NCI-H69 (cell line): Measurements from ENCODE around the gene AGO3.
"Not testable (repeated sequence)": the region's sequence is repeated elsewhere in the genome, so short reads cannot be mapped to it uniquely, and the experiment has no call there.

Source experiments
- DNase-seq: peaks from one replicate; lab custom pipeline; 2025; lab: John Stamatoyannopoulos, UW

AGO3 gene

DNA sequence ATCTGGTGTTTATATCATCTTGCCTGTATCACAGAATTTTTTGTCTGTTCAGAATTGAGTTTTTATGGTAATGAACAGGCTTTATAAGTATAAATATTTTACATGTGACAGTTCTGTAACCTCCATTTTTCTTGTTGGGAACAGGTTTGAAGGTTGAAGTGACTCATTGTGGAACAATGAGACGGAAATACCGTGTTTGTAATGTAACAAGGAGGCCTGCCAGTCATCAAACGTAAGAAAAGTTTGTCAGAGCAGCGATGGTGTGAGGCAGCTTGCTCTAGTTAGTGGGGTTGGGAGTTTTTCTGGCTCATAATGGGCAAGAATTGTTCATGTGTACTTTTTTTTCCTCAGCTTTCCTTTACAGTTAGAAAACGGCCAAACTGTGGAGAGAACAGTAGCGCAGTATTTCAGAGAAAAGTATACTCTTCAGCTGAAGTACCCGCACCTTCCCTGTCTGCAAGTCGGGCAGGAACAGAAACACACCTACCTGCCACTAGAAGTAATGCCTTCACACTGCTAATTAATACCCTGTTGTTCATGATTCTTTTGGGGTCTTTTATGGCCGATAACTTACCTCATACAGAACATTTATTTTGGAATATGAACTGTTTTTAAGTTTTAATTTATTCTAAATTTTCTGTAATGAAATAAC is 77.8 kb downstream of the AGO3 start:
- DNase-seq: no peak

DNA sequence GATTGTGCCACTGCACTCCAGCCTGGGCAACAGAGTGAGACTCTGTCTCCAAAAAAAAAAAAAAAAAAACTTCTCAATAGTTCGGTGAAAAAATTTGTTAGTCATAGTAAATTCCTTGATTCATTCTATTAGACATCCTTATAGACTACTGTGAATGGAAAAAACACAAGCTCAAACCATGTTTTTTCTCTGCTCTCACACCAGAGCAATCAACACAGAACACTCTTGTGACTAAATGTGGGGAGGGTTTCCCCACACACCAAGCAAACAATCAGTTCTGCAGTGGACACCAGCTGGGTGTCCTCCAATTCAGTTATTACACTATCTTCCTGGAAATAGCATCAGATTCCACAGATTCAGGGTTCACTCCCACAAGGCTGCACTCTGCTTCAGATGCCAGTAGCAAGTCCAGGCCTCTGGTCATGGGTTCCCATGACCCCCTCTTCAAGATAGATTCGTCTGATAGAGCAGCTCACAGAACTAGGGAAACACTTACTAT is 83.9 kb downstream of the AGO3 start:
- DNase-seq: no peak

DNA sequence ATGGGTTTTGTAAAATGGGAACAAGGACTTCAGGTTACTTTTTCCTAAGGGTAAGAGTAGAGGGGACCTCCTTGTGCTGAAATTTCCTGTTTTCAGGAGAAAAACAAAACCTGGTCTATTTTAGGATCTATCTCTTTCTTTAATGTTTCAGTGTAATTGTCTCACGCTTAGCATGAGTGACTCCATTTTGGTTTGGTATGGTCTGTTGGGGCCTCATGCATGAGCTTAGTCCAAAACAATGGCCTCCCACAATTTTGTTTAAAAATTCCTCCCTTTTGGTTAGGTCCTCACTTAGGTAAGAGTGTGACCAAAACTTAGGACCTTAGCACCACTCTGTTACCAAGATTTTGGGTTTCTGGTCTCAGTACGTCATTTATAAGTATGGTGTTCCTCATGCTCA is 85.8 kb downstream of the AGO3 start:
- no peak for DNase-seq

DNA sequence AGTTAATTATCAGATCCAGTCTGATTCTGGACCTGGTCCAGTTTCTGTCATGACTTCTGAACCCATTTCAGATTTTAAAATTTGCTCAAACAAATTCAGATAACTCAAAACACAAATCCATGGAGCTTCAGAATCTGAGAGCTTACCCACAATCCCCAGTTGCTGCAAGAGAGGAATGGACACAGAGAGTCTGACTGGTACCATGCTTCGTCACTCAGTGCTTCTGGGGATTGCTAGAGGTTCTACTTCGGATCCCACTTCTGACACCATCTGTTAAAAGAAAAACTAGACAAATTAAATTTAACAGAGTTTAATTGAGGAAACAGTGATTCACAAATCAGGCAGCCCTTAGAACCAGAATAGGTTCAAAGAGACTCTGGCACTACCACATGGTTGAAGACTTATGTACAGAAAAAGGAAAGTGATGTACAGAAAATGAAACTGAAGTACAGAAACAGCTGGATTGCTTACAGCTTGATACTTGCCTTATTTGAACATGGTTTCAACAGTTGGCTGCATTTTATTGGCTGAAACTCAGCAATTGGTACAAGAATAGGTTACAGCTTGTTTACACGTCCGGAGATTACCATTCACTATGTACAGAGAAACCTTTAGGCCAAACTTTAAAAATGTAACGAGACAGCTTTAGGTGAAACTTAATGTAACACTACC is 92.3 kb downstream of the AGO3 start:
- no peak for DNase-seq

DNA sequence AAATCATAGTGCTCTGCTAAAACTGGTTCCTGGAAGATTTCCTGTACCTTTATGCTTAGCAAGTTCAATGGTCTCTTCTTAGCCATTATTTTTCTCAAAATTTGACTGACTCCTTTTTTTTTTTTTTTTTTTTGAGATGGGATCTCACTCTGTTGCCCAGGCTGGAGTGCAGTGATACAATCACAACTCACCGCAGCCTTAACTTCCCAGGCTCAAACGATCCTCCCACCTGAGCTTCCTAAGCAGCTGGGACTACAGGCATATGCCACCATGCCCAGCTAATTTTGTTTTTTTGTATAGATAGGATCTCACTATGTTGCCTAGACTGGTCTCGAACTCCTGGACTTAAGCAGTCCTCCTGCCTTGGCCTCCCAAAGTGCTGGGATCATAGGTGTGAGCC is 93.1 kb downstream of the AGO3 start:
- DNase-seq: not testable (repeated sequence)

DNA sequence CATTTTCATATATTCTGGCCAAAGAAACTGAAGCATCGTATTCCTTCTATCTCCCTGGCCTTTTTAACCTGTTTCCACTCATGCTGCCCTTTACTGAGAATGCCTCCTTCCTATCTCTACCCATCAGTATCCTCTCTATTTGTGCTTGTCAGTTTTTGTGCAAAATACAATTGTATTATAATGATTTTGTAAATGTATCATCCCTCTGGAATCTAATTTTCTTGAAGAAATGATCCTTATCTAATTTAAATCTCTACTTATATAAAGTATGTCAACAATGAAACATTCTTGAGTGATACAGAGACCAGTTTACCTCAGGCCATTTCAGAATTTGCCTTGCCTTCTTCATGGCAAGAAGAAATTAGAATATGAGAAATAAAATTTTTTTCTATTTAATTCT is 93.9 kb downstream of the AGO3 start:
- DNase-seq: no peak

DNA sequence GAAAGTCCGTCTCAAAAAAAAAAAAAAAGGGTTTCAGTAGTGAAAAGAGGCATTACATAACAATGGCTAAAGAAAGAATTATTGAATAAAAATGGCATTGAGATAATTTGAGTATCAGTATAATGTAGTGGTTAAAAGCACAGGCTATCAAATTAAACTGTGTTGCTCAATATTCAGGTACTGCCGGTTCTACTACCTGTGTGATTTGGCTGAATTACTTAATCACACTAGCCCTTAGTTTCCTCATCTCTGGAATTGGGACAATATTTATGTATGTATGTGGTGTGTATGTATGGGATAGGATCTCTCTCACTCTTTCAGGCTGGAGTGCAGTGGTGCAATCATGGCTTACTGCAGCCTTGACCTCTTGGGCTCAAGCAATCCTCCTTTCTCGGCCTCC is 96.9 kb downstream of the AGO3 start:
- DNase-seq: no peak

DNA sequence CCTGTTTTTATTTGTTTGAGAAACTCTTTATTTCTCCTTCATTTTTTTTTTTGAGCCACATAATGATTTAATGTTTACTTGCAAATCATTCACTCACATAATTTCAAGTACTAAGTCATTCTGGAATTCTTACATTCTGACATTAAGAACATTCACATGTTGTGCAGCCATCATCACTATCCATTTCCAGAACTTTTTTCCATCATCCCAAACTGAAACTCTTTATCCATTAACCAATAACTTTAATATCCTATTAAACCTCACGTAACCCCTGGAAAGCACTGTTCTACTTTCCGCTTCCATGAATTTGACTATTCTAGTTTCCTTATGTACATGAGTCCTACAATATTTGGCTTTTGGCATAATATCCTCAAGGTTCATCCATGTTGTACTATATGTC is 100.5 kb downstream of the AGO3 start:
- DNase-seq: no peak

DNA sequence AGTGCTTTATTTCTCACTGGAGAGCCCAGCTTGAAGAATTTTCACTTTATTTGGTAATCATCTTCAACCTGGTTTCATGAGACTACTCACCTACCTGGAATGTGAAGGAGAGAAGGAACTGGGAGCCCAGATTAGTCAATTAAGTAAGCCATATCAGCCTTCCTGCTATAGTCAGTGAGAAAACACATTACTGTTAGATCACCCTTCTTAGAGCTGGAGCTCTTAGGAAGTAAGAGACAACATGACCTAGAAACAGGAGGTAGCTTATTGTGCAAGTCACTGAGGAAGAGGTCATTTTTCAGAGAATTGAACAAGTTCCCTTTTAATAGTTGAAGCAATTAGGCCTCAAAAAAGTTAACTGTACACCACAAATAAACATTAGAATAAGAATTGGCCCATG is 103.8 kb downstream of the AGO3 start:
- DNase-seq: no peak

DNA sequence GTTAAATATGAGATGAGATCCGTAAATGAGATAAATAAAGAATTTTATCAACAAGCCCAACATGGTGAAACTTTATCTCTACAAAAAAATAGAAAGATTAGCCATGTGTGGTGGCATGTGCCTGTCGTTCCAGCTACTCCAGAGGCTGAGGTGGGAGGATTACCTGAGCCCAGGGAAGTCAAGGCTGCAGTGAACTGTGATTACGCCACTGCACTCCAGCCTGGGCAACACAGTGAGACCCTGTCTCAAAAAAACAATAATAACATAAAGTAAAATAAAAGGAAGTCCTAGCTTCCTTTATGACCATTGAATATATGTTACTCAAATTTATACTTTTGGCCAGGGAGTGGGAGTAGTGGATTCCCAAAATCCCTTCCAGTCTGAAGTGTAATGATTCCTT is 104.2 kb downstream of the AGO3 start:
- no peak for DNase-seq

DNA sequence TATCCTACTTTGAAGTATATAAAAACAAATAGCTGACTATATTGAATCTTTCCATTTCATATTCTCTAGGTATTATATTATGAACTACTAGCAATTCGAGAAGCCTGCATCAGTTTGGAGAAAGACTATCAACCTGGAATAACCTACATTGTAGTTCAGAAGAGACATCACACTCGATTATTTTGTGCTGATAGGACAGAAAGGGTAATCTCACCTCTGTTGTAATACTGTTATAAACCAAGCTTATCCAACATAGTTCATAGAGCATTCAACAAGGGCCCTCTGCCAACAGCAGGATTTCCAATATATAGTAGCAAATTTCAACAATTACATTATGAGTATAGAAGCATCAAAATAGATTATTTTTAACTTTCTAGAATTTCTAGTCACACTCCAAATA is 109.3 kb downstream of the AGO3 start:
- DNase-seq: no peak

DNA sequence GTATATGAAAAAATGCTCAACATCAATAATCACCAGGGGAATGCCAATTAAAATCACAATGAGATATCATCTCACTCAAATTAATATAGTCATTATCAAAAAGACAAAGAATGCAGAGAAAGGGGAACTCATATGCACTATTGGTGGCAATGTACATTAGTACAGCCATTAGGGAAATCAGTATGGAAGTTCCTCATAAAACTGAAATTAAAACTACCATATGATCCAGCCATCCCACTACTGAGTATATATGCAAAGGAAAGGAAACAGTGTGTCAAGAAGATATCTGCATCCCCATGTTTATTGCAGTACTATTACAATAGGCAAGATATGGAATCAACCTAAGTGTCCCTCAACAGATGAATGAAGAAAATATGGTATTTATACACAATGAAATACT is 120.9 kb downstream of the AGO3 start:
- DNase-seq: no peak

DNA sequence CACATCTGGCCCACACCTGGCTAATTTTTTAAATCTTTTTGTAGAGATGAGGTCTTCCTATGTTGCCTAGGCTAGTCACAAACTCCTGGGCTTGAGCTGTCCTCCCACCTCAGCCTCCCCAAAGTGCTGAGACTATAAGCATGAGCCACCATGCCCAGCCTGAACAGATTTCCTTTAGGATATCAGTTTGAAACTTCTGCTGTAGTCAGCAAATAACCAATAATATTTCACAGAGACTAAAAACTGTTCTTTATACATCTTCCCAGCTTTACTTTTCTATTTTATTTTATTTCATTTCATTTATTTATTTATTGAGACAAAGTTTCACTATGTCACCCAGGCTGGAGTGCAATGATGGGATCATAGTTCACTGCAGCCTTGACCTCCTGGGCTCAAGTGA is 123.1 kb downstream of the AGO3 start:
- no peak for DNase-seq

DNA sequence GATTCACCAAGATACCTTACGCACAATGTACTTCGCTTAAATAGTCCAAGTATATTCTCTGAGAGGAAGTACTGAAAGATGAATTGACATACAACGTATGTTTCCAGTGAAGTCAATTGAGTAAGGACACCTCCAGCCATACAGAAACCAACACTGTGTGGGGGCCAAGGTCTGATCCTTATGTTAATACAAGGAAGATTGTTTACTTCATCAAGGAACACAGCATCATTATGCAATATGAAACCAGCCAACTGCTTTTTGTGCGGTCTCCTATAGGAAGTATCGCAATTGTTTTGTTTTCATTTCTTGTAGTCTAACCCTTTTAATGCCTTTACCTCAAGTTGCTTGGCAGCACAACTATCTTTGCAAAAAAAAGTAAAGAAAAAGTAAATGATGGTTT is 124.8 kb downstream of the AGO3 start:
- no peak for DNase-seq

DNA sequence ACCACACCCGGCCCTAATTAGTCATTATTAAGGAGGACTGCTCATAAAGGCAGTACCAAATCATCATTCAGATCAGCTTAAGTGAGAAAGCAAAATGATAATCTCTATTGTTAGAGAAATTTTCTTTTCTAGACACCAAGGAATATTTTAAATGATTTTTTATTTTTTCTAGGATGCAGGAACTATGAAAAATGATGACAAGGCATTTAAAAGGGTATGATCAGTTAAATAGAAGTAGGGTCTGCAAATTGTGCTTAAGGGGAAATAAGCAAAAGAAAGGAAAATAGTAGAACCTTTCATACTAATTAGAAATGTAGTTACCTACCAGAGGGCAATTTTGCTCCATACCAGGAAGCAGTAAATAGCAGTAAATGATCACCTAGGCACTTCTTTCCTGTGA is 131.4 kb downstream of the AGO3 start:
- no peak for DNase-seq

DNA sequence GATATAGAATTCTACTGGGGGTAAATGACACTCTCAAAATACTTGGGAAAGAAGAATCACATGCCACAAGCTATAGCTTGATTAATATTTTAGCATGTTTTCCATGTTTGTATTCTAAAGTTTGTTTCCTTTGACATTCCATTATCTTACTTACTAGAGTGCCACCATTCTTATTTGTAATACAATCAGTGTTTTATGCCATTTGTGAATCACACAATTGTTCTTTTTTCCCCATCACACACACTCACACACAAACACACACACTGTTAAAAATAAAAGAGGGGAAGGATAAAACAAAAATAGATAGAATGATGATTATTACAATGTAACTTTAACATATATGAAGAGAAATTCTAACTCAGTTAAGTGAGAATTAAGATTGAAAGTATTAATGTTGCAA is 137.0 kb downstream of the AGO3 start:
- no peak for DNase-seq

DNA sequence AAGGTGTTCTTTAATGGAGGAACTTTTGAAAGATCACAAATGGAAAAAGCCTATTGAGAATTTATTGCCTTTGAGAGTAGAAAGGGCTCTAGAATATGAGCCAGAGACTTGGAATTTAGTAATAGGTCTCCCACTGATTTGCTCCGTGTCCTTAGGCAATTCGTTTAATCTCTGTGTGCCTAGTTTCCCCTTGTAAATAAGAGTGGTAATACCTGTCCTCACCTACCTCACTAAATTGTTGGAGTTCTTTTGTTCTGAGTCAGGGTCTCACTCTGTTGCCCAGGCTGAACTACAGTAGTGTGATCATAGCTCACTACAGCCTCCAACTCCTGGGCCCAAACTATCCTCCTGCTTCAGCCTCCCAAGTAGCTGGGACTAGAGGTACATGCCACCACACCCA is 138.0 kb downstream of the AGO3 start:
- DNase-seq: no peak

DNA sequence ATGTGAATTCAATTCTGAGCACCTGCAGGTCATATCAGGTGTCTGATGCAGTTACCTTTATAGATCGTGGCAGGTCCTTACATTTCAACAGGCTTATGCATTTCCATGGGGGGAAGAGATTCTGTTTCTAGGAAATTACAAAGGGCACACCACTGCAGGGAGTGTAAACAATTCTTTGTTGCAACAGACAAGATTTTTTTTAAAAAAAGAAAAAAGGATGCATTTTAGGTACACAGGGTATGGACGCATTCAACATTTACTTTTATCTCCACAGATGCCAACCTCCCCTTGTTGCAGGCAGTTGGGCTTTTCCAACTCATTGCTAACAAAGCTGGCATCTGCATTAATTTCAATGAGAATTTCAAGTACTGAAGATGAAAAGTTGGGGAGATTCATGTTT is 139.4 kb downstream of the AGO3 start:
- peak; percentile 10 for DNase-seq

DNA sequence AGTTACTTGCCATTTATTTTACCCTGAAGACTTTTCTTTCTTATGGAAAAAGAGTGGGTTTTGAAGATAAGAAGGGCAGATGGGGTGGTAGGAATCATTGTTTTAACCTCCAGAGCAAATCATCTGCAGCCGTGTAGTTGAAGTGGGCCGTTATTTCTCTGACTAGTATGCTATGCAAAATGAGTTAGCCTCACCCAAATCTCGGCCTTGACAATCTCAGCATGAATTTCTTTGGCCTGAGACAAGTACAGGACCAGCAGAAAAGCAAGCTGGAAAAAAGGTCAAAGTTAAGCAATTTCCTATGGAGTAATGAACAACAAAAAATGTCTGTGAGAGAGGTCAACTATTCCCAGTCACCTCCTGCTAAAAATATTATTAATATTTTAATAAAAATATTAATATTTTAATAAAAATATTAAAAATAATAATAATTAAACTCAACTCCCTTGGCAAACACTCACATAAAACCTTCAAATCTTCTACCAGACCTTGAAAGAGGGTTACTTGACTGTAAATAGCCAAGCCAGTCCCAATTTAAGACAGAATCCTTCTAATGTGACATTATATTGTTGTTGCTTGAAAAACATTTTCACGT is 146.2 kb downstream of the AGO3 start:
- no peak for DNase-seq

DNA sequence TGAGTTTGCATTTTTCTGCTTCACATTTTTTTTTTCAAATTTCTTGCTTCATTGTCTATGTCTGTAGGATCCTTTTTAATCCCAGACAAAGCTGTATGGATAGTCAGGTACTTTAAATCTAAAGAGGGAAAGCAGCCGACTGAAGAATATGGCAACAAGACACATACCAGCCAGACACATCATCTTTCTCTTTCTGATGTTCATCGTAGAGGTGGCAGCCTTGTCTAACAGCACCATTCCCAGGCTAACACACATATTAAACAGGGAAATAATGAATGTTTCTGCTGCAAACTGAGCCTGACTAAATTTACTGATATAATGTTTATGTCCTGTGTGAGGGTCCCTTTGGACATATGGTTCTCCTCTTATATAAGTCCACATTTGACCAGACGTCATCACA is 149.3 kb downstream of the AGO3 start:
- no peak for DNase-seq

DNA sequence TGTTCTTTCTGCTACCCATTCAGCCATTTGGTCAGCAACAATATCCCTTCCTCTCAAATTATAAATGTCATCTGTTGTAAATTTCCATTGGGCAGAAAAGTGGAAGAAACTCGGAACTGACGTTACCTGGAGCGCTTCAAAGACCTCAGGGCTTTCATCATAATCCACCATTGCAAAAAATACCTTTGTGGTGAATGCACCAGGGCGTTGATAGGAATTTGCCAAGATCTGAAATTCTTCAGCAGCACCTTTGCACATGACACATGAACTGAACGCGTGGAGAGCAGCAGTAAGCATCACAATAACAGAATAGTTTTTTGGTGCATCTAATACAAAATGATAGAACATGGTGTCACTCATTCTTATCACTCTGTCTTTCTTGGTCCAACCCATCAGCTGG is 149.9 kb downstream of the AGO3 start:
- no peak for DNase-seq

DNA sequence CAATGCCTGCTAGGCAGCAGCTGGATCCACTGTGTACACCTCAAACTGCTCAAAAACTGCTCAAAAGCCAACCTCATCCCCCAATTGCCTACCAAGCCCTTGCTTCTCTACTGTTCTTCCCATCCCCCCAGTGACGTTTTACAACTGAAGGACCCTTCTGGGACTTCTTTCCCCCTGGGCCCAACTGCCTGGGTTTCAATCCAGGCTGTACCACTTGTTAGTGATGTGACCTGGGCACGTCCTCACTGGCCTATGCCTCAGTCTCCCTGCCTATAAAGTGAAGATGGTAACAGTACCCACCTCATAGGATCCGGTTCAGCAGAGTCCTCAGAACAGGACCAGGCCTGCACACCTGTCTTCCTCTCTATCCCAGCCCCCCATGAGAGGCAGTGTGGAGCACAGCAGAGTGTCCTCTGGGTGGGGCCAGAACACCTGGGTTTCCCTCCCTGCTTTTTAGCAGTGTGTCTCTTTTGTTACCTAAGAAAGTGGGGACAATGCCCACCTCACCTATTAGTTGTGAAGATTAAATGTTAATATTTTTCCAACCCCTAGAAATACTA is 151.1 kb downstream of the AGO3 start:
- peak; percentile 34 for DNase-seq

DNA sequence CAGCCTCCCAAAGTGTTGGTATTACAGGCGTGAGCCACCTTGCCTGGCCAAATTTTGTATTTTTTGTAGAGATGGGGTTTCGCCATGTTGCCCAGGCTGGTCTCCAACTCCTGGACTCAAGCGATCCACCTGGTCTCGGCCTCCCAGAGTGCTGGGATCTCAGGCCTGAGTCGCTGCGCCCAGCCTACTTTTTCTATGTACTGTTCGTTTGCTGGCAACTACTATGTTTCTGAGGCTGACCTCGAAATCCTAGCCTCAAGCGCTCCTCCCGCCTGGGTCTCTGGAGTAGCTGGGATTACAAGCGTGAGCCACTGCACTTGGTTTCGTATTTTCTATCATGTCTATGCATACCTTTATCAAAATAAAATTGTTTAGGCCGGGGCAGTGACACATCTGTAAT is 152.3 kb downstream of the AGO3 start:
- DNase-seq: no peak
